GM12878 (cell line): ENCODE data around the gene FURIN. TPM values are rescaled to one million over a fixed set of nuclear protein-coding genes. Genes with fewer than 3 reads are reported as not detected.
A peak's percentile ranks its signal among the peaks of the same experiment; 100 is the strongest.

ENCODE experiments used
- ATAC-seq: fragments of 200-7000 bp; cut with Tn5 transposase; 3 replicates; pipeline ENCODE4 v1.9.1; 2020; ENCODE audit warnings: mild to moderate bottlenecking, moderate library complexity
- BruUV-seq: library from RNA; stranded (reverse); fragments of 400-500 nt; replicated peaks from 2 replicates; lab custom pipeline; 2021; lab: Mats Ljungman, UMichigan
- CTCF ChIA-PET: fragments of 300-600 bp; sonication (Branson Sonifier 250); formaldehyde crosslinking; extraction: SDS; loops from one replicate; lab custom pipeline; 2021; ENCODE audit warnings: inconsistent platforms; lab: Yijun Ruan, JAX
- POLR2A ChIA-PET: fragments of 350-600 bp; formaldehyde crosslinking; extraction: SDS; loops from one replicate; lab custom pipeline; 2021; ENCODE audit warnings: inconsistent platforms; lab: Charles Lee
- RAD21 ChIA-PET: fragments of 300-600 bp; sonication (Branson Sonifier 250); formaldehyde crosslinking; loops from one replicate; lab custom pipeline; 2023; ENCODE audit warnings: antibody characterized with exemption; ENCODE audit not compliant: unreplicated experiment; lab: Charles Lee
- SMC1A ChIA-PET: fragments of 300-600 bp; sonication (Branson Sonifier 250); formaldehyde crosslinking; loops from one replicate; lab custom pipeline; 2023; ENCODE audit not compliant: unreplicated experiment, uncharacterized antibody; lab: Charles Lee
- DNase-seq: peaks from one replicate; pipeline ENCODE4 v3.0.0-alpha.2; 2011; ENCODE audit warnings: low read depth, low spot score
- FAIRE-seq: peaks from 3 replicates; lab custom pipeline; 2011; peaks lifted over from hg19 to GRCh38; lab: Jason Lieb, UNC
- H2AFZ ChIP-seq: 2 replicates; pipeline ENCODE4 v1.6.0; 2011; ENCODE audit warnings: low read depth, low read length, control low read depth; ENCODE audit not compliant: control insufficient read depth
- H3K27ac ChIP-seq: 2 replicates; pipeline ENCODE4 v1.5.1; 2011; ENCODE audit warnings: control low read depth; ENCODE audit not compliant: control insufficient read depth, insufficient read depth
- H3K27me3 ChIP-seq, 2 experiments: replicated peaks in 1 of 2; 2 replicates each; pipeline versions ENCODE4 v1.6.0 to v1.6.1; 2011; ENCODE audit warnings: low read length in 1 of 2; ENCODE audit not compliant: control insufficient read depth in 2 of 2, insufficient read depth in 2 of 2
- H3K36me3 ChIP-seq, 2 experiments: 2 replicates each; pipeline ENCODE4 v1.5.1; 2011; ENCODE audit warnings: low read length in 1 of 2; ENCODE audit not compliant: control insufficient read depth in 2 of 2, insufficient read depth in 2 of 2
- H3K4me1 ChIP-seq: 2 replicates; pipeline ENCODE4 v1.6.1; 2011; ENCODE audit warnings: mild to moderate bottlenecking, low read length, moderate library complexity, mixed read lengths; ENCODE audit not compliant: control insufficient read depth, insufficient read depth
- H3K4me2 ChIP-seq: 2 replicates; pipeline ENCODE4 v1.6.0; 2011; ENCODE audit warnings: control low read depth; ENCODE audit not compliant: control insufficient read depth, insufficient read depth
- H3K4me3 ChIP-seq: fragments of 200-600 bp; sonication (generic); 2 replicates; pipeline ENCODE4 v1.5.1; 2016
- H3K79me2 ChIP-seq: 2 replicates; pipeline ENCODE4 v1.6.0; 2011; ENCODE audit warnings: low read length; ENCODE audit not compliant: control insufficient read depth, insufficient read depth
- H3K9ac ChIP-seq: 2 replicates; pipeline ENCODE4 v1.8.0; 2011; ENCODE audit warnings: low read length, control low read depth, mixed read lengths; ENCODE audit not compliant: control insufficient read depth, insufficient read depth
- H3K9me3 ChIP-seq: replicated peaks from 3 replicates; pipeline ENCODE4 v1.5.1; 2011; ENCODE audit warnings: mild to moderate bottlenecking, low read length; ENCODE audit not compliant: control insufficient read depth, insufficient read depth
- H4K20me1 ChIP-seq: 2 replicates; pipeline ENCODE4 v1.6.0; 2011; ENCODE audit not compliant: control insufficient read depth, insufficient read depth
- ATF7 ChIP-seq: fragments of 450-650 bp; IDR thresholded peaks from 2 replicates; pipeline ENCODE4 v1.6.1; 2016; ENCODE audit warnings: low read depth, mild to moderate bottlenecking
- BCLAF1 ChIP-seq: fragments of 450-650 bp; IDR thresholded peaks from 2 replicates; pipeline ENCODE4 v1.6.1; 2017; ENCODE audit warnings: antibody characterized with exemption, mild to moderate bottlenecking, moderate library complexity
- E2F4 ChIP-seq: IDR thresholded peaks from 2 replicates; pipeline ENCODE4 v1.6.1; 2012; ENCODE audit warnings: low read depth, low read length, improper control_type of control experiment
- GABPA ChIP-seq: IDR thresholded peaks from 2 replicates; pipeline ENCODE4 v1.6.1; 2014; ENCODE audit warnings: antibody characterized with exemption, low read depth, mild to moderate bottlenecking, inconsistent platforms
- HCFC1 ChIP-seq: fragments of 150-350 bp; IDR thresholded peaks from 2 replicates; pipeline ENCODE4 v1.6.1; 2014; ENCODE audit warnings: low read length
- KLF5 ChIP-seq: fragments of 450-650 bp; IDR thresholded peaks from 2 replicates; pipeline ENCODE4 v1.6.1; 2014; ENCODE audit warnings: mild to moderate bottlenecking; ENCODE audit not compliant: partially characterized antibody
- PAX5 ChIP-seq: IDR thresholded peaks from 2 replicates; pipeline ENCODE4 v1.6.1; 2011; ENCODE audit warnings: low read depth, low read length, borderline replicate concordance
- POLR2A ChIP-seq: IDR thresholded peaks from 2 replicates; pipeline ENCODE4 v1.6.1; 2011; ENCODE audit warnings: low read depth, mild to moderate bottlenecking, low read length
- SMARCA5 ChIP-seq: fragments of 450-650 bp; IDR thresholded peaks from 2 replicates; pipeline ENCODE4 v1.6.1; 2017; ENCODE audit warnings: mild to moderate bottlenecking
- TARDBP ChIP-seq: IDR thresholded peaks from 2 replicates; pipeline ENCODE4 v1.6.1; 2016; ENCODE audit warnings: borderline replicate concordance
- WRNIP1 ChIP-seq: IDR thresholded peaks from 2 replicates; pipeline ENCODE4 v1.6.1; 2011; ENCODE audit warnings: low read depth, low read length, improper control_type of control experiment, borderline replicate concordance
- ZNF217 ChIP-seq: fragments of 450-650 bp; IDR thresholded peaks from 2 replicates; pipeline ENCODE4 v1.6.1; 2017; ENCODE audit warnings: antibody characterized with exemption, mild to moderate bottlenecking
- WGBS: methylation state at CpG from one replicate; pipeline ENCODE4 v1.1.6; 2016; ENCODE audit warnings: low lambda C conversion rate; ENCODE audit not compliant: insufficient replicate concordance, insufficient coverage; ENCODE audit errors: missing lambda C conversion rate; 5-methylcytosine and 5-hydroxymethylcytosine counted together
- in situ Hi-C: fragments of 300-500 bp; cut with MboI; formaldehyde crosslinking; loops from 9 replicates; pipeline ENCODE4 v1.14.3; 2018; ENCODE audit warnings: mixed read lengths
- intact Hi-C: fragments of 100-400 bp; cut with micrococcal nuclease; formaldehyde crosslinking; loops from one replicate; pipeline ENCODE4 v1.14.2; 2022; ENCODE audit not compliant: unreplicated experiment
- polyA plus RNA-seq, 11 experiments: library from polyadenylated mRNA; depleted of rRNA in 4 of 11; unstranded in 6 of 11; stranded (reverse) in 5 of 11; fragments of >200 nt; fragmentation: Nextera tagmentation in 4 of 11; fragmentation: Illumina TruSeq in 1 of 11; extraction: Ambion mirVana in 4 of 11; extraction: Trizol in 1 of 11; gene quantifications; 1 replicate in 1 of 11; 2 replicates in 10 of 11; pipeline versions ENCODE4 v1.2.1 to v1.2.3, GENCODE V29; 2011 to 2016; ENCODE audit warnings: inconsistent platforms in 2 of 11, missing spikeins in 2 of 11, low read depth in 1 of 11
- total RNA-seq, 4 experiments: library from RNA; depleted of rRNA in 3 of 4; stranded (reverse); fragments of >200 nt in 3 of 4; fragmentation: Illumina TruSeq in 1 of 4; extraction: Trizol in 1 of 4; gene quantifications; 2 replicates each; pipeline versions ENCODE4 v1.2.1 to v1.2.3, GENCODE V29; 2013 to 2021
- TF ChIP-seq, protein P1 (sequence below): fragments of 450-650 bp; formaldehyde crosslinking; IDR thresholded peaks from 2 replicates; pipeline ENCODE4 v1.4.0; 2022; ENCODE audit warnings: mild to moderate bottlenecking, moderate library complexity
- TF ChIP-seq, protein P2 (sequence below): fragments of 450-650 bp; IDR thresholded peaks from 2 replicates; pipeline ENCODE4 v1.6.1; 2016; ENCODE audit warnings: mild to moderate bottlenecking

Gene FURIN
- total and polyA plus RNA-seq, 10 of the 15 experiments (the other 5 are each of a cell fraction or from before 2014, with no cell fraction given): 0.47 to 39.9 (median 8.0) TPM

- intact Hi-C loops: loop anchor here (1.0 to 2.0 kb wide), 2 partner anchors 21 to 33 kb away; no protein-coding TSS in a partner anchor
- Histone ChIP-seq H4K20me1 (no peaks in the 10 kb centered on the region; the same call in 1 of the 2 replicates), H3K9ac (peak overlapping the region; percentile 54), H3K4me3 (peak overlapping the region; percentile 67), H3K9me3 (no peaks in the 10 kb centered on the region), H3K27me3 (no peaks in the 10 kb centered on the region), H3K27ac (peak overlapping the region; percentile 62), H3K36me3 (peaks cover 9 to 15% of the 10 kb centered on the region in 2 experiments; a peak in 3 of 4 replicates), H3K79me2 (peaks cover 18% of the 10 kb centered on the region), H3K4me2 (peak overlapping the region; percentile 46), H2AFZ (peak overlapping the region; percentile 54), H3K4me1 (peaks cover 29% of the 10 kb centered on the region)
- DNase-seq (no peak), FAIRE-seq (no peak), ATAC-seq (0 out of 3 replicates have a peak, but pooled peaks have one; percentile 5)
- TSS peak; percentile 77 for BruUV-seq
- ChIA-PET POLR2A (interaction anchor here (0.6 to 7.6 kb wide), 6 partner anchors 23 to 245 kb away, joined by 3 to 113 read pairs (median 4); partner anchors contain the start of genes HDDC3 and UNC45A), SMC1A (interaction anchor here (0.6 to 12.3 kb wide), 7 partner anchors 24 to 186 kb away, joined by 3 to 225 read pairs (median 3); partner anchors contain the start of genes HDDC3 and UNC45A), RAD21 (interaction anchor here (1.1 to 9.2 kb wide), 4 partner anchors 15 to 53 kb away, joined by 3 to 193 read pairs (median 20); partner anchors contain the start of genes HDDC3, RCCD1 and UNC45A), CTCF (interaction anchor here (0.7 to 15.1 kb wide), 8 partner anchors 13 to 365 kb away, joined by 3 to 480 read pairs (median 4); partner anchors contain the start of genes HDDC3 and UNC45A)
- in situ Hi-C loops: no loop called here
- WGBS: 24% methylated on average over 14 of the region's 14 CpGs
- TF ChIP-seq, protein P1, sequence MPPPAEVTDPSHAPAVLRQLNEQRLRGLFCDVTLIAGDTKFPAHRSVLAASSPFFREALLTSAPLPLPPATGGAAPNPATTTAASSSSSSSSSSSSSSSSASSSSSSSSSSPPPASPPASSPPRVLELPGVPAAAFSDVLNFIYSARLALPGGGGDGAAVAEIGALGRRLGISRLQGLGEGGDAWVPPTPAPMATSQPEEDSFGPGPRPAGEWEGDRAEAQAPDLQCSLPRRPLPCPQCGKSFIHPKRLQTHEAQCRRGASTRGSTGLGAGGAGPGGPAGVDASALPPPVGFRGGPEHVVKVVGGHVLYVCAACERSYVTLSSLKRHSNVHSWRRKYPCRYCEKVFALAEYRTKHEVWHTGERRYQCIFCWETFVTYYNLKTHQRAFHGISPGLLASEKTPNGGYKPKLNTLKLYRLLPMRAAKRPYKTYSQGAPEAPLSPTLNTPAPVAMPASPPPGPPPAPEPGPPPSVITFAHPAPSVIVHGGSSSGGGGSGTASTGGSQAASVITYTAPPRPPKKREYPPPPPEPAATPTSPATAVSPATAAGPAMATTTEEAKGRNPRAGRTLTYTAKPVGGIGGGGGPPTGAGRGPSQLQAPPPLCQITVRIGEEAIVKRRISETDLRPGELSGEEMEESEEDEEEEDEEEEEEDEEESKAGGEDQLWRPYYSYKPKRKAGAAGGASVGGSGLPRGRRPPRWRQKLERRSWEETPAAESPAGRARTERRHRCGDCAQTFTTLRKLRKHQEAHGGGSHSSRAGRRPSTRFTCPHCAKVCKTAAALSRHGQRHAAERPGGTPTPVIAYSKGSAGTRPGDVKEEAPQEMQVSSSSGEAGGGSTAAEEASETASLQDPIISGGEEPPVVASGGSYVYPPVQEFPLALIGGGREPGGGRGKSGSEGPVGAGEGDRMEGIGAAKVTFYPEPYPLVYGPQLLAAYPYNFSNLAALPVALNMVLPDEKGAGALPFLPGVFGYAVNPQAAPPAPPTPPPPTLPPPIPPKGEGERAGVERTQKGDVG (CRISPR knock-in tag): no peak
- no peak for TF ChIP-seq WRNIP1
- TF ChIP-seq SMARCA5: no peak
- TF ChIP-seq ZNF217: no peak
- no peak for TF ChIP-seq BCLAF1
- TF ChIP-seq POLR2A: no peak
- no peak for TF ChIP-seq TARDBP
- no peak for TF ChIP-seq PAX5
- TF ChIP-seq E2F4: no peak
- TF ChIP-seq GABPA: no peak
- TF ChIP-seq, protein P2, sequence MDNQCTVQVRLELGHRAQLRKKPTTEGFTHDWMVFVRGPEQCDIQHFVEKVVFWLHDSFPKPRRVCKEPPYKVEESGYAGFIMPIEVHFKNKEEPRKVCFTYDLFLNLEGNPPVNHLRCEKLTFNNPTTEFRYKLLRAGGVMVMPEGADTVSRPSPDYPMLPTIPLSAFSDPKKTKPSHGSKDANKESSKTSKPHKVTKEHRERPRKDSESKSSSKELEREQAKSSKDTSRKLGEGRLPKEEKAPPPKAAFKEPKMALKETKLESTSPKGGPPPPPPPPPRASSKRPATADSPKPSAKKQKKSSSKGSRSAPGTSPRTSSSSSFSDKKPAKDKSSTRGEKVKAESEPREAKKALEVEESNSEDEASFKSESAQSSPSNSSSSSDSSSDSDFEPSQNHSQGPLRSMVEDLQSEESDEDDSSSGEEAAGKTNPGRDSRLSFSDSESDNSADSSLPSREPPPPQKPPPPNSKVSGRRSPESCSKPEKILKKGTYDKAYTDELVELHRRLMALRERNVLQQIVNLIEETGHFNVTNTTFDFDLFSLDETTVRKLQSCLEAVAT: peak; percentile 74; the same call in 1 of the 2 replicates
- no peak for TF ChIP-seq HCFC1
- TF ChIP-seq ATF7: no peak
- TF ChIP-seq KLF5: no peak
Measured at GRCh38 chr15:90901175-90902039, 33.0 kb downstream of the FURIN start.
